Endothelial cell of umbilical vein (primary cell): ENCODE measurements around the gene BLTP2. TPM values are rescaled to one million over a fixed set of nuclear protein-coding genes. Genes with fewer than 3 reads are reported as not detected.

ENCODE experiments used
- BruUV-seq: library from RNA; stranded (reverse); fragments of 400-500 nt; replicated peaks from 2 replicates; lab custom pipeline; 2021; lab: Mats Ljungman, UMichigan
- CTCF ChIA-PET: fragments of 300-600, 350-600 bp; sonication (Branson Sonifier 250); formaldehyde crosslinking; loops from one replicate; lab custom pipeline; 2021; ENCODE audit warnings: antibody characterized with exemption, inconsistent platforms; lab: Charles Lee
- POLR2A ChIA-PET: fragments of 300-600, 350-600 bp; sonication (Branson Sonifier 250); formaldehyde crosslinking; loops from one replicate; lab custom pipeline; 2021; ENCODE audit warnings: antibody characterized with exemption, inconsistent platforms; lab: Charles Lee
- DNase-seq: peaks from one replicate; pipeline ENCODE4 v3.0.0-alpha.2; 2011; ENCODE audit warnings: low read depth, low spot score
- FAIRE-seq: peaks from 2 replicates; lab custom pipeline; 2011; peaks lifted over from hg19 to GRCh38; lab: Jason Lieb, UNC
- H2AFZ ChIP-seq: 2 replicates; pipeline ENCODE4 v1.6.0; 2012; ENCODE audit warnings: low read depth, low read length, control low read depth, inconsistent platforms
- H3K27ac ChIP-seq: 2 replicates; pipeline ENCODE4 v1.5.1; 2011; ENCODE audit warnings: low read depth, mild to moderate bottlenecking, control low read depth, low read length, moderate library complexity; ENCODE audit not compliant: insufficient read depth
- H3K27me3 ChIP-seq, 2 experiments: 2 replicates each; pipeline versions ENCODE4 v1.6.0 to v1.6.1; 2011; ENCODE audit warnings: low read length in 2 of 2, mixed read lengths in 1 of 2; ENCODE audit not compliant: control insufficient read depth in 2 of 2, insufficient read depth in 2 of 2
- H3K36me3 ChIP-seq, 2 experiments: 2 replicates in 1 of 2; 3 replicates in 1 of 2; pipeline ENCODE4 v1.5.1; 2011; ENCODE audit warnings: low read length in 2 of 2, mild to moderate bottlenecking in 1 of 2, moderate library complexity in 1 of 2; ENCODE audit not compliant: control insufficient read depth in 2 of 2, insufficient read depth in 2 of 2; ENCODE audit errors: extremely low read depth in 1 of 2
- H3K4me1 ChIP-seq: 3 replicates; pipeline ENCODE4 v1.5.1; 2011; ENCODE audit warnings: mild to moderate bottlenecking, low read length; ENCODE audit not compliant: control insufficient read depth, insufficient read depth; ENCODE audit errors: extremely low read depth
- H3K4me2 ChIP-seq: 2 replicates; pipeline ENCODE4 v1.6.1; 2011; ENCODE audit warnings: low read length, control low read depth, mixed read lengths; ENCODE audit not compliant: insufficient read depth
- H3K4me3 ChIP-seq, 3 experiments: fragments of 200-600 bp in 1 of 3; sonication (generic), shearing (Covaris generic) in 1 of 3; replicated peaks in 1 of 3; 2 replicates each; pipeline ENCODE4 v1.5.1; 2011 to 2016; ENCODE audit warnings: control low read depth in 3 of 3, low read length in 3 of 3, mild to moderate bottlenecking in 2 of 3, inconsistent platforms in 1 of 3, low read depth in 1 of 3, moderate library complexity in 1 of 3; ENCODE audit not compliant: insufficient read depth in 1 of 3
- H3K79me2 ChIP-seq: 2 replicates; pipeline ENCODE4 v1.6.0; 2012; ENCODE audit warnings: low read length, inconsistent platforms; ENCODE audit not compliant: control insufficient read depth, insufficient read depth
- H3K9ac ChIP-seq: replicated peaks from 2 replicates; pipeline ENCODE3; 2011; ENCODE audit warnings: low read length, control low read depth; ENCODE audit not compliant: insufficient read depth; ENCODE audit errors: extremely low read depth
- H3K9me1 ChIP-seq: replicated peaks from 3 replicates; pipeline ENCODE4 v1.6.0; 2011; ENCODE audit warnings: mild to moderate bottlenecking, low read length; ENCODE audit not compliant: control insufficient read depth, insufficient read depth; ENCODE audit errors: extremely low read depth
- H3K9me3 ChIP-seq: replicated peaks from 2 replicates; pipeline ENCODE4 v1.5.1; 2012; ENCODE audit warnings: low read length, inconsistent platforms; ENCODE audit not compliant: control insufficient read depth, insufficient read depth
- H4K20me1 ChIP-seq: replicated peaks from 2 replicates; pipeline ENCODE3; 2011; ENCODE audit warnings: mild to moderate bottlenecking, low read length; ENCODE audit not compliant: control insufficient read depth, insufficient read depth; ENCODE audit errors: extremely low read depth
- EZH2 ChIP-seq: IDR thresholded peaks from 2 replicates; pipeline ENCODE4 v1.6.1; 2012; ENCODE audit warnings: borderline replicate concordance, low read depth, mild to moderate bottlenecking, moderate library complexity, low read length, inconsistent platforms; ENCODE audit not compliant: severe bottlenecking
- FOS ChIP-seq: IDR thresholded peaks from 2 replicates; pipeline ENCODE4 v1.6.1; 2011; ENCODE audit warnings: mild to moderate bottlenecking, low read length, moderate library complexity, borderline replicate concordance; ENCODE audit not compliant: insufficient read depth
- GATA2 ChIP-seq: IDR thresholded peaks from 2 replicates; pipeline ENCODE4 v1.7.0; 2011; ENCODE audit warnings: low read depth, mild to moderate bottlenecking, moderate library complexity, mixed read lengths, low read length; ENCODE audit not compliant: insufficient read length, insufficient read depth
- JUN ChIP-seq: IDR thresholded peaks from 2 replicates; pipeline ENCODE4 v1.6.1; 2011; ENCODE audit warnings: borderline replicate concordance, low read depth; ENCODE audit not compliant: insufficient read length, insufficient read depth
- MAX ChIP-seq: IDR thresholded peaks from 2 replicates; pipeline ENCODE4 v1.6.1; 2011; ENCODE audit not compliant: insufficient read depth, insufficient read length
- MYC ChIP-seq: IDR thresholded peaks from one replicate; pipeline ENCODE4 v1.6.1; 2011; ENCODE audit warnings: mild to moderate bottlenecking, low read depth, low read length
- POLR2A ChIP-seq: IDR thresholded peaks from 2 replicates; pipeline ENCODE4 v1.6.1; 2012; ENCODE audit warnings: low read depth, mild to moderate bottlenecking, control low read depth, low read length
- POLR2AphosphoS5 ChIP-seq: IDR thresholded peaks from 2 replicates; pipeline ENCODE4 v1.6.1; 2012; ENCODE audit warnings: low read depth, mild to moderate bottlenecking, control low read depth, low read length, moderate library complexity; ENCODE audit not compliant: insufficient read depth
- dilution Hi-C: fragments of 300-500 bp; cut with MboI; formaldehyde crosslinking; loops from one replicate; pipeline ENCODE4 v1.15.0; 2019; ENCODE audit warnings: low sequenced_read_pairs; ENCODE audit not compliant: extremely low pct_ligation_motif_present
- intact Hi-C: fragments of 100-400 bp; cut with micrococcal nuclease; formaldehyde crosslinking; loops from one replicate; pipeline ENCODE4 v1.10.0; 2022
- polyA plus RNA-seq, 4 experiments: library from polyadenylated mRNA; depleted of rRNA in 3 of 4; stranded (reverse) in 3 of 4; unstranded in 1 of 4; fragments of >200 nt; gene quantifications; 2 replicates each; pipeline versions ENCODE4 v1.2.1 to v1.2.3, GENCODE V29; 2011 to 2012; ENCODE audit warnings: missing spikeins in 1 of 4
- total RNA-seq: library from RNA; stranded (reverse); gene quantifications from 2 replicates; pipeline ENCODE4 v1.2.3, GENCODE V29; 2021
- TF ChIP-seq, protein P1 (sequence below), 2 donors: IDR thresholded peaks; 1 replicate in 1 of 2; 2 replicates in 1 of 2; pipeline ENCODE4 v1.5.1; 2011; ENCODE audit warnings: low read length in 2 of 2, mild to moderate bottlenecking in 2 of 2, moderate library complexity in 2 of 2, control low read depth in 1 of 2, inconsistent platforms in 1 of 2, low read depth in 1 of 2; ENCODE audit not compliant: insufficient read depth in 1 of 2; ENCODE audit errors: extremely low read depth in 1 of 2

Gene BLTP2
- total and polyA plus RNA-seq, 2 donors (not counting 3 experiments of a cell fraction or from before 2014, with no cell fraction given): 91.4 to 164 TPM

- no peak for DNase-seq
- H3K36me3 ChIP-seq: no peaks in the 10 kb centered on the region
- TSS peak; percentile 41 for BruUV-seq
- H3K9me1 ChIP-seq: no peaks in the 10 kb centered on the region
- POLR2A ChIA-PET: no interaction called here
- H3K27ac ChIP-seq: peak overlapping the region; percentile 95
- no peak for TF ChIP-seq EZH2
- no peak for TF ChIP-seq POLR2AphosphoS5
- TF ChIP-seq GATA2: no peak
- no peak for TF ChIP-seq POLR2A
- no peak for TF ChIP-seq MAX
- TF ChIP-seq, protein P1, sequence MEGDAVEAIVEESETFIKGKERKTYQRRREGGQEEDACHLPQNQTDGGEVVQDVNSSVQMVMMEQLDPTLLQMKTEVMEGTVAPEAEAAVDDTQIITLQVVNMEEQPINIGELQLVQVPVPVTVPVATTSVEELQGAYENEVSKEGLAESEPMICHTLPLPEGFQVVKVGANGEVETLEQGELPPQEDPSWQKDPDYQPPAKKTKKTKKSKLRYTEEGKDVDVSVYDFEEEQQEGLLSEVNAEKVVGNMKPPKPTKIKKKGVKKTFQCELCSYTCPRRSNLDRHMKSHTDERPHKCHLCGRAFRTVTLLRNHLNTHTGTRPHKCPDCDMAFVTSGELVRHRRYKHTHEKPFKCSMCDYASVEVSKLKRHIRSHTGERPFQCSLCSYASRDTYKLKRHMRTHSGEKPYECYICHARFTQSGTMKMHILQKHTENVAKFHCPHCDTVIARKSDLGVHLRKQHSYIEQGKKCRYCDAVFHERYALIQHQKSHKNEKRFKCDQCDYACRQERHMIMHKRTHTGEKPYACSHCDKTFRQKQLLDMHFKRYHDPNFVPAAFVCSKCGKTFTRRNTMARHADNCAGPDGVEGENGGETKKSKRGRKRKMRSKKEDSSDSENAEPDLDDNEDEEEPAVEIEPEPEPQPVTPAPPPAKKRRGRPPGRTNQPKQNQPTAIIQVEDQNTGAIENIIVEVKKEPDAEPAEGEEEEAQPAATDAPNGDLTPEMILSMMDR (IDR thresholded peaks at IDR 0.05; ENCODE audit: extremely low read depth in 1 of 2, insufficient read depth in 1 of 2, low read depth in 1 of 2, low read length in 2 of 2): no peak
- TF ChIP-seq MYC: no peak
- TF ChIP-seq FOS: no peak
- TF ChIP-seq JUN: no peak
- H4K20me1 ChIP-seq: no peaks in the 10 kb centered on the region
- peak overlapping the region; percentile 94 for H3K9ac ChIP-seq
- intact Hi-C loops (loop anchor here (2.0 kb wide), 1 partner anchor 22 kb away; the partner anchor contains the start of gene ALDOC), dilution Hi-C loops (no loop called here)
- peak overlapping the region; percentile 61 to 90 (median 68) for H3K4me3 ChIP-seq
- H3K9me3 ChIP-seq: no peaks in the 10 kb centered on the region
- H2AFZ ChIP-seq: peak overlapping the region; percentile 92
- FAIRE-seq: no peak
- CTCF ChIA-PET: interaction anchor here (1.9 kb wide), 1 partner anchor 49 kb away, joined by 6 read pairs; no protein-coding TSS in a partner anchor
- peaks cover 14% of the 10 kb centered on the region for H3K79me2 ChIP-seq
- H3K4me2 ChIP-seq: peak overlapping the region; percentile 78
- H3K27me3 ChIP-seq: no peaks in the 10 kb centered on the region
- peaks cover 18% of the 10 kb centered on the region for H3K4me1 ChIP-seq
Observed at GRCh38 chr17:28598389-28598788, 46.6 kb downstream of the BLTP2 start.
